B cell (primary cell): ENCODE data around the gene SH3D19. TPM values are rescaled to one million over a fixed set of nuclear protein-coding genes. Genes with fewer than 3 reads are reported as not detected.
"Not testable (repeated sequence)": the region's sequence is repeated elsewhere in the genome, so short reads cannot be mapped to it uniquely, and the experiment has no call there.

Experiments used
- ATAC-seq: fragments of 200-7000 bp; cut with Tn5 transposase; one replicate; pipeline ENCODE4 v1.10.0; 2021; ENCODE audit warnings: low read depth, mild to moderate bottlenecking, moderate number of reproducible peaks, moderate library complexity
- CTCF ChIA-PET: fragments of 350-600 bp; sonication (Branson Sonifier 250); formaldehyde crosslinking; loops from one replicate; lab custom pipeline; 2021; ENCODE audit warnings: antibody characterized with exemption, inconsistent platforms; lab: Charles Lee
- POLR2A ChIA-PET: fragments of 350-600 bp; sonication (Branson Sonifier 250); formaldehyde crosslinking; loops from one replicate; lab custom pipeline; 2021; ENCODE audit warnings: antibody characterized with exemption; lab: Charles Lee
- DNase-seq: peaks from one replicate; pipeline ENCODE4 v3.0.0; 2013
- H2AFZ ChIP-seq: 2 replicates; pipeline ENCODE4 v1.6.1; 2012; ENCODE audit warnings: mild to moderate bottlenecking, low read depth, low read length; ENCODE audit not compliant: insufficient read depth, poor library complexity, severe bottlenecking
- H3K27ac ChIP-seq, 2 donors: 1 replicate in 1 of 2; 2 replicates in 1 of 2; pipeline ENCODE4 v1.5.1; 2012 to 2013; ENCODE audit warnings: low read length in 2 of 2, mild to moderate bottlenecking in 2 of 2, moderate library complexity in 1 of 2
- H3K27me3 ChIP-seq, 4 experiments: fragments of 200-600 bp in 1 of 4; sonication (generic) in 1 of 4; replicated peaks in 1 of 4; 1 replicate in 2 of 4; 2 replicates in 2 of 4; pipeline versions ENCODE4 v1.6.1 to v1.7.0; 2013 to 2016; ENCODE audit warnings: low read length in 3 of 4, mild to moderate bottlenecking in 2 of 4, mixed read lengths in 1 of 4, moderate library complexity in 1 of 4; ENCODE audit not compliant: insufficient read depth in 4 of 4, control insufficient read depth in 3 of 4; ENCODE audit errors: control extremely low read depth in 1 of 4
- H3K36me3 ChIP-seq, 2 experiments: replicated peaks in 1 of 2; 1 replicate in 1 of 2; 2 replicates in 1 of 2; pipeline versions ENCODE4 v1.6.1 to v1.7.1; 2013; ENCODE audit warnings: low read length in 1 of 2; ENCODE audit not compliant: insufficient read depth in 2 of 2, control insufficient read depth in 1 of 2; ENCODE audit errors: control extremely low read depth in 1 of 2, extremely low read depth in 1 of 2
- H3K4me1 ChIP-seq, 2 donors: fragments of 200-600 bp in 1 of 2; sonication (generic) in 1 of 2; 1 replicate in 1 of 2; 2 replicates in 1 of 2; pipeline versions ENCODE4 v1.5.1 to v1.6.1; 2013 to 2017; ENCODE audit warnings: low read length in 2 of 2; ENCODE audit not compliant: control insufficient read depth in 2 of 2, insufficient read depth in 2 of 2
- H3K4me2 ChIP-seq: replicated peaks from 2 replicates; pipeline ENCODE3; 2012; ENCODE audit warnings: mild to moderate bottlenecking, low read depth, low read length; ENCODE audit not compliant: poor library complexity, severe bottlenecking
- H3K4me3 ChIP-seq, 5 experiments: fragments of 200-600 bp in 1 of 5; sonication (generic) in 1 of 5; 1 replicate in 3 of 5; 2 replicates in 2 of 5; pipeline versions ENCODE4 v1.5.1 to v1.7.0; 2011 to 2016; ENCODE audit warnings: low read length in 4 of 5, mild to moderate bottlenecking in 4 of 5, low read depth in 2 of 5, control low read depth in 1 of 5, moderate library complexity in 1 of 5; ENCODE audit not compliant: insufficient read depth in 1 of 5; ENCODE audit errors: control extremely low read depth in 1 of 5, extremely low read depth in 1 of 5
- H3K79me2 ChIP-seq: fragments of 200-600 bp; sonication (generic); one replicate; pipeline ENCODE4 v1.6.0; 2016; ENCODE audit warnings: low read length; ENCODE audit not compliant: control insufficient read depth, insufficient read depth
- H3K9ac ChIP-seq: fragments of 200-600 bp; sonication (generic); 2 replicates; pipeline ENCODE4 v1.6.1; 2017; ENCODE audit warnings: mild to moderate bottlenecking, low read length, moderate library complexity
- H3K9me3 ChIP-seq, 3 donors: one replicate each; pipeline versions ENCODE4 v1.6.1 to v1.7.1; 2013; ENCODE audit warnings: low read length in 2 of 3; ENCODE audit not compliant: control insufficient read depth in 2 of 3, insufficient read depth in 1 of 3; ENCODE audit errors: control extremely low read depth in 1 of 3
- H4K20me1 ChIP-seq: 2 replicates; pipeline ENCODE4 v1.6.0; 2012; ENCODE audit warnings: mild to moderate bottlenecking, low read length; ENCODE audit not compliant: insufficient read depth, control insufficient read depth, poor library complexity, severe bottlenecking
- H3K27ac Mint-ChIP-seq: one replicate; pipeline ENCODE4 v1.8.0; 2021; ENCODE audit warnings: mixed read lengths
- H3K27me3 Mint-ChIP-seq: one replicate; pipeline ENCODE4 v1.8.0; 2021; ENCODE audit warnings: mixed read lengths
- H3K4me1 Mint-ChIP-seq: one replicate; pipeline ENCODE4 v1.8.0; 2021; ENCODE audit warnings: mixed read lengths
- H3K4me3 Mint-ChIP-seq: one replicate; pipeline ENCODE4 v1.8.0; 2021; ENCODE audit warnings: mixed read lengths
- H3K9me3 Mint-ChIP-seq: one replicate; pipeline ENCODE4 v1.8.0; 2022; ENCODE audit warnings: mixed read lengths; ENCODE audit not compliant: insufficient read depth
- CTCF ChIP-seq: fragments of 200-600 bp; IDR thresholded peaks from one replicate; pipeline ENCODE4 v1.8.0; 2022; ENCODE audit warnings: antibody characterized with exemption, mild to moderate bottlenecking
- EZH2 ChIP-seq: IDR thresholded peaks from 2 replicates; pipeline ENCODE4 v1.6.1; 2012; ENCODE audit warnings: borderline replicate concordance, low read depth, mild to moderate bottlenecking, moderate library complexity, low read length; ENCODE audit not compliant: insufficient read depth, poor library complexity, severe bottlenecking
- WGBS: methylation state at CpG from one replicate; pipeline ENCODE4 v1.1.5; 2013; ENCODE audit warnings: missing lambda C conversion rate; ENCODE audit not compliant: insufficient coverage; 5-methylcytosine and 5-hydroxymethylcytosine counted together
- intact Hi-C: fragments of 100-400 bp; cut with micrococcal nuclease; formaldehyde crosslinking; loops from one replicate; pipeline ENCODE4 v1.10.0; 2022
- polyA plus RNA-seq: library from polyadenylated mRNA; depleted of rRNA; stranded (reverse); fragments of >200 nt; gene quantifications from 2 replicates; pipeline ENCODE4 v1.2.3, GENCODE V29; 2012
- total RNA-seq, 2 donors: library from RNA; stranded (reverse); fragments of 120-200 nt in 1 of 2; gene quantifications; 1 replicate in 1 of 2; 2 replicates in 1 of 2; pipeline versions ENCODE4 v1.2.3 to v1.2.4, GENCODE V29; 2013 to 2022

Gene SH3D19
- total and polyA plus RNA-seq, 2 donors (not counting 1 experiment from before 2014, with no cell fraction given): 0.01 TPM; not detected in 1

- Mint-ChIP-seq H3K4me3 (no peak overlapping the region), H3K9me3 (no peaks in the 10 kb centered on the region), H3K27me3 (peaks cover 21% of the 10 kb centered on the region), H3K4me1 (no peaks in the 10 kb centered on the region), H3K27ac (no peak overlapping the region)
- Histone ChIP-seq H3K9ac (no peak overlapping the region), H3K4me3 (no peak overlapping the region), H3K4me2 (no peak overlapping the region), H3K9me3 (no peaks in the 10 kb centered on the region), H3K27ac (no peak overlapping the region), H3K27me3 (no peaks in the 10 kb centered on the region), H3K79me2 (no peaks in the 10 kb centered on the region), H4K20me1 (no peaks in the 10 kb centered on the region), H3K4me1 (no peaks in the 10 kb centered on the region), H3K36me3 (no peaks in the 10 kb centered on the region), H2AFZ (no peak overlapping the region)
- WGBS: no CpG with 5 or more reads among the region's 2 CpGs
- no peak for ATAC-seq
- intact Hi-C loops: loop anchor here (10.0 kb wide), 1 partner anchor 1056 kb away; no protein-coding TSS in a partner anchor
- TF ChIP-seq EZH2: no peak
- TF ChIP-seq CTCF: no peak
- CTCF ChIA-PET: no interaction called here
- POLR2A ChIA-PET: no interaction called here
- no peak for DNase-seq
Observed at GRCh38 chr4:151091047-151091446, 234.4 kb downstream of the SH3D19 start.

GRCh38 chr4:151087467-151087866 lies 237.9 kb downstream of the SH3D19 start:
- H3K4me3 ChIP-seq: no peak overlapping the region
- ATAC-seq: no peak
- H3K9ac ChIP-seq: no peak overlapping the region
- no peaks in the 10 kb centered on the region for H4K20me1 ChIP-seq
- H3K4me2 ChIP-seq: no peak overlapping the region
- no peak overlapping the region for H3K27ac ChIP-seq
- Mint-ChIP-seq H3K9me3 (no peaks in the 10 kb centered on the region), H3K4me3 (no peak overlapping the region), H3K27me3 (peaks cover 12% of the 10 kb centered on the region), H3K4me1 (no peaks in the 10 kb centered on the region), H3K27ac (no peak overlapping the region)
- intact Hi-C loops: no loop called here
- CTCF ChIA-PET: interaction anchor here (1.0 kb wide), 1 partner anchor 10 kb away, joined by 3 read pairs; no protein-coding TSS in a partner anchor
- no peak overlapping the region for H2AFZ ChIP-seq
- H3K4me1 ChIP-seq: no peaks in the 10 kb centered on the region
- no peaks in the 10 kb centered on the region for H3K79me2 ChIP-seq
- no peaks in the 10 kb centered on the region for H3K9me3 ChIP-seq
- no peak for TF ChIP-seq CTCF
- no peak for TF ChIP-seq EZH2
- DNase-seq: no peak
- H3K27me3 ChIP-seq: no peaks in the 10 kb centered on the region
- H3K36me3 ChIP-seq: no peaks in the 10 kb centered on the region
- POLR2A ChIA-PET: no interaction called here
- WGBS: 80% methylated on average over 6 of the region's 8 CpGs

GRCh38 chr4:151077978-151078377 lies 247.4 kb downstream of the SH3D19 start:
- H2AFZ ChIP-seq, POLR2A ChIA-PET, H4K20me1 ChIP-seq: not testable (repeated sequence)

More at GRCh38 chr4:151077978-151078377, 247.4 kb downstream of the SH3D19 start:
- H3K4me3 Mint-ChIP-seq, H3K4me3 ChIP-seq, H3K36me3 ChIP-seq, H3K27me3 ChIP-seq, H3K4me1 ChIP-seq, H3K4me1 Mint-ChIP-seq, H3K27ac Mint-ChIP-seq, H3K9me3 Mint-ChIP-seq, H3K27ac ChIP-seq, H3K4me2 ChIP-seq, DNase-seq, H3K79me2 ChIP-seq, intact Hi-C loops, H3K9me3 ChIP-seq, ATAC-seq, H3K9ac ChIP-seq, H3K27me3 Mint-ChIP-seq: not testable (repeated sequence)
- CTCF ChIA-PET: interaction anchor here (0.7 kb wide), 1 partner anchor 724 kb away, joined by 3 read pairs; no protein-coding TSS in a partner anchor
- 90% methylated on average over 2 of the region's 2 CpGs for WGBS
